Fibroblast of villous mesenchyme (primary cell): ENCODE measurements around the gene DHX38. TPM values are rescaled to one million over a fixed set of nuclear protein-coding genes. Genes with fewer than 3 reads are reported as not detected.
"Not testable (repeated sequence)": the region's sequence is repeated elsewhere in the genome, so short reads cannot be mapped to it uniquely, and the experiment has no call there.

Experiments
- DNase-seq: peaks from one replicate; pipeline ENCODE4 v3.0.0-alpha.2; 2010; ENCODE audit warnings: low read depth
- H3K4me3 ChIP-seq: 2 replicates; pipeline ENCODE4 v1.5.1; 2011; ENCODE audit warnings: low read depth, mild to moderate bottlenecking, low read length
- total RNA-seq: library from RNA; depleted of rRNA; stranded (reverse); fragments of >200 nt; gene quantifications from 2 replicates; pipeline ENCODE4 v1.2.3, GENCODE V29; 2012
- TF ChIP-seq, protein P1 (sequence below): IDR thresholded peaks from 2 replicates; pipeline ENCODE4 v1.5.1; 2012; ENCODE audit warnings: low read depth, mild to moderate bottlenecking, low read length; ENCODE audit not compliant: insufficient read depth

The DHX38 gene
- 59.6 and 59.9 TPM in 2 replicates for total RNA-seq

DNA sequence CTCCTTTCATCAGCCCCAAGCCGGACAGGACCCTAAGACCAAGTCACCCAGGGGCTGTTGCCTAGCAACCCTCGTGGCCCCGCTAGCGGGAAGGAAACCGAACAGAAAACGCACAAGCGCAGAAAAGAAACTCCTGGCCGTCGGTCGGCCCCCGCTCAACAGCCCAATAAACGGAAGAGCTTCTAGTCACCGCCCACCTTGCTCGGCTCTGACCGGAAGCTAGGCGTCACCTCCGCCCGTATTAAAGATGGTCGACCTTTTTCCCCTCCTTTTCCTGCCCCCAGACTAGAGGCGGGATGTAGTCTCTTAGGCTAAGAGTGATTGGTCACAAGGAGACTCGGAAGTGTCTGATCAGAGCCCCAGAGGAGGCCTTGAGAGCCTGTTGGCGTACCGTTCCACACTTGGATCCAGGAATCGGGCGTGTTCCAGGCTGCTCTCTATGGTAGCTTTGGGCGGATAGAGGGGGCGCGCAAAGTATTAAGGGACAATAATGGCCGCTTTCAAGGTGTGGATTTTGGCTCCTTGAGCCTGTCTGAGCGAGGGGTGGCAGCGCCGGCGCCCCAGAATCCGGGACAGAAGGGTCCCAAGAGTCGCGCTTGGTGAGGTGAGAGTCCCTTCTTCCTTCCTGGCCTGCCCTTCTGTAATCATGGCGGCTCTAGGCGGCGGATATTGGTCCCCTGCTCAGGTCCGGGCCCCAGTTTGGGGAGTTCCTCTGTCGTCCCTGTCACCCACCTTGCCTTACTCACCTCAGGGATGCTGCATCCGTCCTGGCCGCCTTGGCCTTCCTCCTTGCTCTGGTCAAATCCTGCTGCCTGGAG lies at the start of gene DHX38, which contains the start of gene TXNL4B:
Gene DHX38 (plus strand): TSS at position 400 of the 818 bp plus-strand sequence. CDS start 2,311 bp downstream, outside the sequence.
Gene TXNL4B (minus strand): TSS at position 173 of the 818 bp plus-strand sequence. CDS start 2,871 bp downstream, outside the sequence.
- TF ChIP-seq, protein P1, sequence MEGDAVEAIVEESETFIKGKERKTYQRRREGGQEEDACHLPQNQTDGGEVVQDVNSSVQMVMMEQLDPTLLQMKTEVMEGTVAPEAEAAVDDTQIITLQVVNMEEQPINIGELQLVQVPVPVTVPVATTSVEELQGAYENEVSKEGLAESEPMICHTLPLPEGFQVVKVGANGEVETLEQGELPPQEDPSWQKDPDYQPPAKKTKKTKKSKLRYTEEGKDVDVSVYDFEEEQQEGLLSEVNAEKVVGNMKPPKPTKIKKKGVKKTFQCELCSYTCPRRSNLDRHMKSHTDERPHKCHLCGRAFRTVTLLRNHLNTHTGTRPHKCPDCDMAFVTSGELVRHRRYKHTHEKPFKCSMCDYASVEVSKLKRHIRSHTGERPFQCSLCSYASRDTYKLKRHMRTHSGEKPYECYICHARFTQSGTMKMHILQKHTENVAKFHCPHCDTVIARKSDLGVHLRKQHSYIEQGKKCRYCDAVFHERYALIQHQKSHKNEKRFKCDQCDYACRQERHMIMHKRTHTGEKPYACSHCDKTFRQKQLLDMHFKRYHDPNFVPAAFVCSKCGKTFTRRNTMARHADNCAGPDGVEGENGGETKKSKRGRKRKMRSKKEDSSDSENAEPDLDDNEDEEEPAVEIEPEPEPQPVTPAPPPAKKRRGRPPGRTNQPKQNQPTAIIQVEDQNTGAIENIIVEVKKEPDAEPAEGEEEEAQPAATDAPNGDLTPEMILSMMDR = no peak

DNA sequence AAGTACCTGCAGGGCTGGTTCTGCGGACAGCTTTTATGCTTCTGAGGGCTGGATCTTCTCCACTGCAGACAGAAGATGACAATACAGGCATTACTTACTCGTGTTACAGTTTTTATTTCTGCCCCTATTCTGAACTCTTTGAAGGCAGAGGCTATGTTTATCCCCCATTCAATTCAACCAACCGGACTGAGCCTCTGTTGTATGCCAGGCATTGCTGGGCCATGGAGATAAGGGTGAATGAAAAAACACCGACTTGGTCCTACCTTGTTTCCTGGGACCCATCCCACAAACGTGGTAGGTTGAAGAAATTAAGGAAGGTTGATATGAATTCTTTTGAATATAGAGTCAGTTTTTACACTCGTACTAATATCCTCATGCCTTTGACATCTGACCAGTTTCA lies 49.4 kb upstream of the DHX38 start:
- TF ChIP-seq, protein P1 = no peak
- no peak for DNase-seq
- H3K4me3 ChIP-seq = no peak overlapping the region

More for the DNA sequence above, at the start of gene DHX38, which contains the start of gene TXNL4B:
- peak; percentile 99 for DNase-seq
- peak within 1 kb of the TSS; percentile 93 for H3K4me3 ChIP-seq

- no peak for DNase-seq
- H3K4me3 ChIP-seq = no peak overlapping the region
Measured at GRCh38 chr16:72044825-72045359, 48.8 kb upstream of the DHX38 start.

DNA sequence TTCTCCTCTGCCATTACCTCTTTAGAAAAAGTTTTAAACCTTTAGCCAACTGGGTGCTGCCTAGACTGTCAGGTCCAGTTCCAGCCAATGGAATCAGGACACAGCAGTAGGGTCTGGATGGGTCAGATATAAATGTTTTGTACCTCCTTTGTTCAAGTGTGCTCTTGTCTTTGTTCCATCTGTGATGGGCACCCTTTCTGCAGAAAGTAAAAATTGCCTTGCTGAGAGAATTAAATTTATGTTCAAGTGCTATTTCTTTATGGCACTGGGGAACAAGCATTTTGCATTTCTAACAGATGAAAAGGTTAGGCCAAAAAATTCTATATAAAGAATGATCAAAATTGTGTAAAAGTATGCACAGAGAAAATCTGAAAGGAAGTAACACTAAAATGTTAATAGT lies 44.5 kb upstream of the DHX38 start:
- H3K4me3 ChIP-seq = no peak overlapping the region
- DNase-seq = no peak
- TF ChIP-seq, protein P1 = no peak

More at GRCh38 chr16:72044825-72045359, 48.8 kb upstream of the DHX38 start:
- TF ChIP-seq, protein P1 = no peak

- DNase-seq = no peak
- no peak overlapping the region for H3K4me3 ChIP-seq
- TF ChIP-seq, protein P1 = no peak
Measured at GRCh38 chr16:72050769-72051464, 42.7 kb upstream of the DHX38 start.

DNA sequence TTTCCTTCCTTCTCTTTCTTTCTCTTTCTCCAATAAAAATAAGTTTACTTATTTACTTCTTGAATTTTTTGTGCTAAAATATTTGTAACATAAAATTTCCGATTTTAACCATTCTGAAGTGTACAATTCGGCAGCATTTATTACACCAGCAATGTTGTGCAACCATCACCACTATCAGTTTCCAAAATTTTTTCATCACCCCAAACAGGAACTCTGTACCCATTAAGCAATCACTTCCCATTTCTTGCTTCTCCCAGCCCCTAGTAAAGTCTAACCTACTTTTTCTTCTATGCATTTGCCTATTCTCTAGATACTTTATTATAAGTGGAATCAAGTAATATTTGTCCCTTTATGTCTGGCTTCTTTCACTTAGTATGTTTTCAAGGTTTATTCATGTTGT lies 41.8 kb upstream of the DHX38 start:
- no peak for DNase-seq
- no peak overlapping the region for H3K4me3 ChIP-seq
- TF ChIP-seq, protein P1 = no peak

DNA sequence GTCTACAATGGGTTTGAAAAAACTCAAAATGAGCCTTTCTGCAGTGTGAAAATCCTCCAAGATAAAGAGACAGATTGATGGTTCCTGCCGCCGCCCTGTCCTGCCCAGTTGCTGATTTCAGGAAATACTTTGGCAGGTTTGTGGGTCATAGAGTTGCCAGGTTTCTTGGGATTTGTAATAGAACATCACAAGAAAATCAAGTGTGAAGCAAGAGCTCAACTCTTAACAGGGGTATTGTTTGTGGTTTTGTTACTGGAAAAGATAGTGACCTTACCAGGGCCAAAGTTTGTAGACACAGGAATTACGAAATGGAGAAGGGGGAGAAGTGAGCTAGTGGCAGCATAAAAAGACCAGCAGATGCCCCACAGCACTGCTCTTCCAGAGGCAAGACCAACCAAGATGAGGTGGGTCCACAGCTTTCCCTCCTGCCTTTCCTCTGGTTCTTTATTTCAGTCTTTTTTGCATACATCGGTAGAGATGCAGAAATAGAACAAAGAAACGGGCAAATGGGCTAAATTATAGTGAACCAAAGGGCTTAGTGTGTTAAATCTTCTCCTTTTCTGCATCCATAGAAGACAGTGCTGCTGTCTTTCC lies 39.3 kb upstream of the DHX38 start, which contains the start of gene HP:
Gene HP (plus strand): TSS at position 252 of the 594 bp plus-strand sequence. CDS start 148 bp downstream, at position 400.
- not testable (repeated sequence) for DNase-seq, H3K4me3 ChIP-seq
